T-helper 2 cell treated with Interferon-gamma antibody and Interleukin-4, amounts not matched to agents 100 ng/mL and 5 ng/mL, for 36 hours (primary cell): ENCODE results near the gene TOM1. TPM values are rescaled to one million over a fixed set of nuclear protein-coding genes. Genes with fewer than 3 reads are reported as not detected.

Source experiments
- intact Hi-C: fragments of 100-400 bp; cut with micrococcal nuclease; formaldehyde crosslinking; loops from one replicate; pipeline ENCODE4 v1.15.1; 2023
- total RNA-seq: library from RNA; stranded (reverse); gene quantifications from 2 replicates; pipeline ENCODE4 v1.2.3, GENCODE V29; 2022

Gene TOM1
- total RNA-seq, 1 donor from 2014 or later, result 23.3 TPM

DNA sequence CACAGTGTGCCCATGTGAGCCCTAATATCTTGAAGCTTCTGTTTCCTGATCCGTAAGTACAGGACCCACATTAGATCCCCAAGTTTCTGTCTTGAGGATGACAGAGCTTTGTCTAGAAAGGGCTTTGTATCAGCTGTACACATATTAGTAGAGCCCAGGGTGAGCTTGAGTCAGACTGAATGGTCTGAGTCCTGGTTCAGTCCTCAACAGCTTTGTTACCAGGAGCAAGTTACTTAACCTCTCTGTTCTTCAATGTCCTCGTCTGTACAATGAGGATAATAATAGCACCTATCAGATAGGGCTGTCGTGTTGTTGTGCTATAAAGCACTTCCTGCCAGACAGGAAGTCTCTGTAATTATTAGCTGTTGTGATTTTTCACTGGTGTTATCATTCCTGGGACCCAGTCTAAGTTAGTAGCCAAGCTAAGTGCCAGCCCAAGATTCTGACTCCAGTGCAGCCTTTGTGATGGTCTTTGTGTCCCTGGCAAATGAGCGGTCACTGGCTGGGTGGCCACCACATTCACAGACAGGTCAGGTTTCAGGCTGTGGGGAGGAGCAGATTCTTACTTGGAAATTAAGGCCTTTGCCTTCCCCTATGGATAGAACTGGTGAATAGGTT, 6.8 kb downstream of the TOM1 start:
- intact Hi-C loops, result no loop called here

DNA sequence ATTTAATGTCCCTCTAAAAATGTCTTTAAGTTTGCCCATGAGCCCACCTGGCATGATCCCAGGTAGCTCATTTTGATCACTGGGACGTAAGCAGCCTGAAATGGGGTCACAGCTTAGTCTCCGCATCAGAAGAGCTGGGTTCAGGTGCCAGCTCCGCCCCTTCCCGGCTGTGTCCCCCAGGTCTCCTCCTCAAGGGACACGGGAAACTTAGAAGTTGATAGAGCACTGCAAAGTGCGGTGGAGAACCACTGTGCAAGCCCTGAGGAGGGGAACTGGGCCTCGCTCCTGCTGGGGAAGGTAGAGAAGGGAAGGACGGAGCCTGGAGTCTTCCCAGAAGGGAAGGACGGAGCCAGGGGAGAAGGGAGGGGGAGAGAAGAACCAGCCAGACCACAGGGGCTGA, 7.7 kb downstream of the TOM1 start:
- intact Hi-C loops, result no loop called here

DNA sequence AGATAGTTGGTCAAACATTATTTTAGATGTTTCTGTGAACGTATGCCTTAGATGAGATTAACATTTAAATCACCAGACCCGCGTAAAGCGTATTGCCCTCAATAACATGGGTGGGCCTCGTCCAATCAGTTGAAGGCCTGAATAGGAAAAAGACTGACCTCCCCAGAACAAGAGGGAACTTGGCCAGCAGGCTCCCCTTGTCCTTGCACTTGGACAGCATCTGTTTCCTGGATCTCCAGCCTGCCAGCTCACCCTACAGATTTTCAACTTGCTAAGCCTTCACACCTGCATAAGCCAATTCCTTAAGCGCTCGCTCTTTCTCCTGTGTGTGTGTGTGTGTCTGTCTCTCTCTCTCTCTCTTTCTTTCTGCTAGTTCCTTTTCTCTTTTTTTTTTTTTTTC, 8.2 kb downstream of the TOM1 start:
- intact Hi-C loops, result no loop called here

DNA sequence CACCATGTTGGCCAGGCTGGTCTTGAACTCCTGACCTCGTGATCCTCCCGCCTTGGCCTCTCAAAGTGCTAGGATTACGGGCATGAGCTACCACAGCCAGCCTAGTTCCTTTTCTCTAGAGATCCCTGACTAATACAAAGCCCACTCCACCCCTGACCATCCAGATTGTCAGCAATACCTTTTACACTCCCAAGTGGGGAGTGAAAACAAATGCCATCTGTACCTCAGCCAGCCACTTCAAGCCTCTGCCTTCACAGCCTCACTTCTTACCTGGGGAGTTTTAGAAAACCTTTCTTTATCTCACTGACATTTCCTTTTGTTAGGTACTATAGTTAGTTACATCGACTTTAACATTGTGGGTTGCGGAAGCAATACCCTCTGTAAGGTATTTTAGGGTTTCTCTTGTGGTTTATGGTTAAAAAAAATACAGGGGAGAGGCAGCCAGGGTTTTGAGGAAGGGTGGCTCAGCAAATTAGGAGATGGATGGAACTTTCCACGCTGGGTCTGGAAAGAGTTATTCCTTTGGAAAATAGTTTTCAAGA, 8.9 kb downstream of the TOM1 start:
- intact Hi-C loops, result loop anchor here (1.0 kb wide), 1 partner anchor 8 kb away; no protein-coding TSS in a partner anchor

DNA sequence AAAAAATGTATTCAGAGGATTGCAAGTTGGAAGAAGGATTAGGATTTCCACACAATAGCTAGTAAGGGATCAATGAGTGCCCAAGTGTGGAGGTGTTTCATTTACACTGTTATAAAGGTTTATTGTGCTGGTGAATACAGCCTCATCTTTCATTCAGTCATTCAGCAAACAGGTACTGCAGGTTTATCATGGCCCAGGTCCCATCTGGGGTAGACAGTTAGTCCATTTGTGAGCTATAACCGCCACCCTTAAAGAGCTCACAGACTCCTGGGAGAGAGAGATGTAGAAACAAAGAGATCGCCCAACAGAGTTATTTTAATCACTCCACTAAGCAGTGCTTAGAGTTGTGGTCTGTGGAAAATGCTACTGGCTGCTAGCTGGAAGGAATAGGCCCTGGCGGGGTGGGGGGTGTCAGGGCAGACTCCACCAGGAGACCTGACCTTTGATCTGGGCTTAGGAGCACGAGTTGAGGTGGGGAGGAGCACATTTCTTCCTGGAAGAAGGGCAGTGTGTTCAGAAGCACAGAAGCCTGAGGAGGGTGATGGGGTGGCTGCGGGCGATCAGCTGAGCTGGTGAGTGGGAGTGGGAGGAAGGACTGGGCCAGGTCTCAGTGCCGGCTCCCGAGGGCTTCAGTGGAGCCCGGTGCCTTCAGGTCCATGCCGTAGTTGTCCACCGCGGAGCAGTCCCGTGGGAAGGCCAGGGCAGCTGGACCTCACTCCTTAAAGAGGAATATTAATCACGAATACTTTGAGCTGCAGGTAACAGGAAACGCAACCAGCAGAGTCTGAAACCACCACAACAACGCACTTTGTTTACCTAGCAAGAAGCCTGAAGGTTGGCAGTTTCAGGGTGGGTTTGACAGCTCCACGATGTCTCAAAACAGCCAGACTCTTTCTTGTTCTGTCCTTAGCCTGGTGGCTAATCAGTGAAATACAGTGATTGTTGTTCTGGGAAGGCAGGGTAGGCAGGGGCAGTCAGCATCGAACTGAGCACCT, 11.2 kb downstream of the TOM1 start:
- intact Hi-C loops, result no loop called here

DNA sequence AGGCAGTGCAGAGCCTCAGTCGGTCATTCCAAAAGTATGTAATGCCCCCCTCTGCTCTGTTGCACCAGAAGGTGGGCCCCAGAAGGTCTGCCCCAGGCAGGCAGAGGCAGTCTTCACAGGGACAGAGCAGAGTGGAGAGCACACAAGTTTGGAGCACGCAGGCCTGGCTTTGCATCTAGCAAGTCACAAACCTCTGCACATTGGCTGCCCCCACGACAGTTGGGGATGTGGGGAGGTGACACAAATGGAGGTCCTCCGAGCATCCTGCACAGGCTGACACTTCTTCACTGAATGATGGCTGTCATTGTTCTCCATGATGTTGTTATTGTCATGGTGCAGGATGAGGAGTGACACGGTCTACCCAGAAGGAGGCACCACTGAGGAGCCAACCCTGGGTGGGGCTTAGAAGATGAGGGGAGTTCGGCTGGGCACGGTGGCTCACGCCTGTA, 11.9 kb downstream of the TOM1 start:
- intact Hi-C loops, result no loop called here

DNA sequence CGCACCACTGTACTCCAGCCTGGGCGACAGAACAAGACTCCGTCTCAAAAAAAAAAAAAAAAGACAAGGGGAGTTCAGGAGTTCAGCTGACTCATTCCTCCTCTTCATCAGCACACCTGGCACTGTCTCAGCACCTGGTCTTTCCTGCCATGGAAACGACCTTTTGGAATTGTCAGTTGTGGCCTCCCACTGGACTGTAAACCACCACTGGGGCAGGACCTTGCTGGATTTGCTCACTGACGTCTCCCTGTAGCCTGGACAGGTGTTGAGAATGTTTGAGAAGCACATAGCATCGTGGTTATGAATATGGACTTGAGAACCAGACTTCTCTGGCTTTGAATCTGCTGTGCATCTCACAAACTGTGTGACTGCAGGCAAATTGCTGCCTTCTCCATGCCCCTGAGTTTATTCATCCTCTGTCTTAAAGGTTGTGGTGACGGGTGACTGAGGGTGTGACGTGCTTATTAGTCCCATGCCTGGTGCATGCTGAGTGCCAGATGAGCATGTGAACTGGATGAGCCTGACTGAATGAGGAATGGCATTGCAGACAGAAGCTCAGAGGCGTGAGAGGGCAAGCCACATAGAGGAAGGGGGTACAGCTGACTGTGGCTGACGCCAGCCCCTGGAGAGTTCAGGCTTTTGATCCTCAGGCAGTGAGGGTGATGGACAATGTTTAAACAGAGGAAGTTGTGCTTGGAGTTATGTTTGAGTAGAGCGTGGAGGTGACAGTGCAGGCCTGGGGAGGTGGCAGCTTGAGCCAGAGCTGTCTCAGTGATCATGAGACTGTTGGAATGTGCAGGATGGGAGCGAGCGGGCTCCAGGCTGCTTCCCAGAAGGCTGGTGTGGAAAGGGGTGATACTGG, 12.7 kb downstream of the TOM1 start:
- intact Hi-C loops, result no loop called here

DNA sequence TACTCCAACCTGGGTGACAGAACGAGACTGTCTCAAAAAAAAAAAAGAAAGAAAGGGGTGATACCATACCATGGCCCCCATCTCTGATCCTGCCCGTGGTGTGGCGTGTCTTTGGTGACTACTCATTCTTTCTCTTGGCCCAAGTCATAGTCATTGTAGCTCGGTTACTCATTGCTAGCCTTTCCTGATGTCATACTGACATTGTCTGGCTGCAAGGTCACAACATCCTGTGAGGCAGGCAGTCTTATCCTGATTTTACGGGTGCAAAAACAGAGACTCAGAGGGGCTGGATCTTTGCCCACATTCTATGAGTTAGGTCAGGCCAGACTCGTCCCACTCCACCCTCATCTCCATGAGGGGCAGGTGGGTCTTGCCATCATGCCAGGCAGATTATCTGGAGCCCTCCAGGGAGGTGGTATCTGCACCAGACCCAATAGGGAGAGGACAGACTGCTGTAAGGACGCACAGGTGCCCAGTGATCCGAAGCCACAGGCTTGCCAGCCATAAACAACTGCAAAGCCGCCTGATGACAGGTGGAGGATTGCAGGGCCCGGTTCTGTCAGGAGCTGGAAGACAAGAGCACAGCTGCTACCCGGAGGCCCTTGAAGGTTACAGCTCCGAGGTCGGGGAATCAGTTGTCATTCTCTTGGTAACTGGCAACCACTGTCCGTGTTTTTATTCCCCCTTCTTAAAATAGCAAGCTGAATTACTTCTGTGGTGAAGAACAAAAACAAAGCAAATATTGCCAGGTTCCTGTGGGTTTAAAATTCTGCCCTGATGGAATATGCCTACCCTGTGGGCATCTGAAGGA, 13.8 kb downstream of the TOM1 start:
- intact Hi-C loops, result no loop called here

DNA sequence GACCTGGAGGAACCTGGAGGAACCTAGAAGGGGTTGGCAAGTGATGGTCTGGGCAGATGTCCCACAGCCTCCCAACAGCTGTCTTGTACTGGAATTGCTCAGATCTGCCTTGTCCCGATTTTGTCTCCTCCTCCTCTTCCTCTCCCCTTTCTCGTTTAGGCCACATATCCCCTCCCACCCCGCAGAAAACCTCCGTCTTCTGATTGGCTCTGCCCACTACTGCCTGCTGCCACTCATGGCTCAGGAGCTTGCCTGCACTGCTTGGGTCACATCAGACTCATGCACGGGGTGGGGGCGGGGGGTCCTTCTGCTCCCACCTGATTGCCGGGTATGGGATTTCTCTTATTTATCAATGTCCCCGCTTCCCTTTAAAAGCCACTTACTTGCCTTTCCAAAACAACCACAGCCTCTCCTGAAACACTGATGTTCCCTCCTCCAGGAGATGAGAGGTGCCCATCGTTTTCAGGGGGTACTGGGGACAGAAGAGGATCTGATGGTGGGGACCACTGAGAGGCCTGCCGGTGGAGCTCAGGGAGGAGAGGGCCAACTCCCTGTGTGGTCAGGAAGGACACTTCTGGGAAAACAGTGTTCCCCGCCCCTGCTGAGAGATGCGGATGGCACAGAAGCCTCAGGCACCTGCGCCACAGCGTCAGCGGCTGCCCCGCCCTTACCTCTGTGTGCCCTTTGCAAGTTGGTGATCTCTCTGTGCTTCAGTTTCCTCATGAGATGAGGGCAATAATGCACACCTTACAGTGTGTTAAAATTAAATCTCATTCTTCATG, 14.7 kb downstream of the TOM1 start:
- intact Hi-C loops, result no loop called here

DNA sequence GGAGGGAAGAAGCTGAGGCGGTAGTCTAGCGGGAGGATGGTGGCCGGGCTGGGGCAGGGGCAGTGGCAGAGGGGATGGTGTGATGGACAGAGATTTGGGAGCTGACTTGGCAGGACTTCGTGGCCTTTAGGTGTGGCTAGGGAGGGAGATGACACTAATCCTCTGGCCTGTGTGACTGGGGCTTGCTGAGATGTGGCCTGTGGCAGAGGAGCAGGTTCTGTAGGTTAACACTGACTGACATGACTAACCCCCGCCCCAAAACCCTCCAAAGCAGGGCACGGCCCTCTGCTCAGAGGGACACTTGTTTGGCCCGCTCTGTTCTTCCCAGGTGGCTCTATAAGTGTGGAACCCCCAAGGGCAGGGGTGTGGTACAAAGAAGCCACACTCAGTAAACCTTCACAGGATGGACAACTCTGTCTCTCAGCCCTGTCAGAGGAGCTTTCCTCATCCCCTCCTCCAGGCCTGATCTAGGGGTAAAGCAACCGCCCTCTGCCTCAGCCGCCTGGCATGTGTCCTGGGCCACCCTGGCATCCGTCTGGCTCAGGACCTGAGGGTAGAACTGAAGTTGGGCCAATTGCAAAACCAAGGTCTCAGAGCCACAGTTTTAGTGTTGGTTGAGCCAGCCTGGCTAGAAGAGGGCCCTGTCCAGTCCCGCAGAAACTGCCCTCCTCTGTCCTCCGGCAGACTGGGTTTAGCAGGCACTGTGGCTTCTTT, 15.6 kb downstream of the TOM1 start:
- intact Hi-C loops, result no loop called here

DNA sequence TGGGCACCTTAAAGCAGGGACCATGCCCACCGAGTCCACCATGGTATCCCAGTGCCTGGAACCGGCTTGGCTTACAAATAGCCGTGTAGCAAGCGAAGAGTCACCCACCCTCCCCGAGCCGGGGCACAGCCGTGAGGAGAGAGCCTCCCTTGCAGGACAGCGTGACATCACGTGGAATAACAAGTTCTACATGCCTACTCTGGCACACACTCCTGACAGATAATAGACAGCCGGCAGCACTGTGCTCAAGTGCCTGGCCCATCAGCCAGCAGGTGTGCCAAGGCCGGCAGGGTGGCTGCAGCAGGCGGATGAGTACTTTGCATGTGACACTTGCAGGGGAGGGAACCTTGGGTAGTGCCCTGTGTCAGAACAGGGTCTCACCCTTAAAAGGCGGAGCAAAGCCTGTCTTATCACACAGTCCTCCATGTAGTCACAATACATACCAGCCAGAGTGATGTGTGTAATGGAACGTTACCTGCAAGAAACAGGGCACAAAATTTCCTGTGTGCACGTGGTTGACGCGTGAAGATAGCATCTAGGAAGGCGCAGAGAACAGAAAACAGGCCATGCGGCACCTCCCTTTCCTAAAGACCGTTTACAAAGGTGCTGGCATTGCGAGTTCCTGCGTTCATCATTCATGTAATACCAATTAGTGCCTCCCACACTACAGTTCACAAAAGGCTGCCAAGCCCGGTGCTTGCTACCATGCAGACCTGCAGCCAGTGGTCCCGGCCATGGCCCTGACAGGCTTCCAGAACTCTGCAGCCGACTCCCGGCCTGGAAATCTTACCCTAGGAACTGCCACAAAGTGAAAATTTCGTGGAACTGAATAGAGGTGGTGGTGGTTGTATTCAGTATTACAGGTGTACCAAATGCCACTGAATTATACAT, 16.4 kb downstream of the TOM1 start:
- intact Hi-C loops, result no loop called here

DNA sequence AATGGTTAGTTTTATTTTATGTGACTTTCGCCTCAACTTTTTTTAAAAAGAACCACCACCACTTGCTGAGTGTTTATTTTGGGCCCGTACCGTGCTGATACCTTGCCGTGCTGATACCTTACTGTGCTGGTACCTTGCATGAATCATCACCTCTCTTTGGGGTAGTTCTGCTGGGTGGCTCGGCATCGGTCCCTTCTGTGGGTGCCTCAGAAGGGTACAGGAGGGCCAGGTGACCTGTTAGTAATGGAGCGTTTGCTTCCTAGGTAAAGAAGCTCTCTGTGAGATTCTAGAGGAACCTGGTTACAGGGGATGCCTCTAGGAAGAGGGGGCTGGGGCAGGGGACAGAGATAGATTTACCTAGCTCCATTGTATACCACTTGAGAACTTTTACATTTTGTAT, 17.1 kb downstream of the TOM1 start:
- intact Hi-C loops, result no loop called here

DNA sequence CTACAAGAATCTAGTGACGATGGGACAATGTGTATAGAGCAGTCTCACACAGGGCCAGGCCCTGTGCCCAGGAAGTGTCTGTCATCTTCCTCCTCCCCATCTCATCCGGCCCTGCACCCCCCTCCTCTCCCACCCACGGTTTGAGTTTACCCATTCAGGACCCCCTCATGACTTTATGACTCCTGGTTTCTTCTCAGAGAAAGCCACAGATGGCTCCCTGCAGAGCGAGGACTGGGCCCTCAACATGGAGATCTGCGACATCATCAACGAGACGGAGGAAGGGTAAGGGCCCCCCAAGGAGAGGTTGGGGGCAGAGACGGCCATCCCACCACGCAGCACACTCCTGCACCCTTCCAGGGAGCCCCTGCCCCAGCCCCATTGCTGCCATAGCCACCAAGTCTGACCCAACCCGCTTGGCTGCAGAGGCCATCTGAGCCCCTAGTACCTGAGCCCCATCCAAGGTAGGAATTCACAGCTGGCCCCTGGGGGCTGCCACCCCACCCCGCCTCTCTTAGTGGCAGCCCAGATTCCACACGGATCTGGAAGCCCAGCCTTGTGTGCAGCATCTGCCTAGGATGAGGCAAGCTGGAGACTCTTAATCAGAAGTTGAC, 18.1 kb downstream of the TOM1 start:
- intact Hi-C loops, result no loop called here

DNA sequence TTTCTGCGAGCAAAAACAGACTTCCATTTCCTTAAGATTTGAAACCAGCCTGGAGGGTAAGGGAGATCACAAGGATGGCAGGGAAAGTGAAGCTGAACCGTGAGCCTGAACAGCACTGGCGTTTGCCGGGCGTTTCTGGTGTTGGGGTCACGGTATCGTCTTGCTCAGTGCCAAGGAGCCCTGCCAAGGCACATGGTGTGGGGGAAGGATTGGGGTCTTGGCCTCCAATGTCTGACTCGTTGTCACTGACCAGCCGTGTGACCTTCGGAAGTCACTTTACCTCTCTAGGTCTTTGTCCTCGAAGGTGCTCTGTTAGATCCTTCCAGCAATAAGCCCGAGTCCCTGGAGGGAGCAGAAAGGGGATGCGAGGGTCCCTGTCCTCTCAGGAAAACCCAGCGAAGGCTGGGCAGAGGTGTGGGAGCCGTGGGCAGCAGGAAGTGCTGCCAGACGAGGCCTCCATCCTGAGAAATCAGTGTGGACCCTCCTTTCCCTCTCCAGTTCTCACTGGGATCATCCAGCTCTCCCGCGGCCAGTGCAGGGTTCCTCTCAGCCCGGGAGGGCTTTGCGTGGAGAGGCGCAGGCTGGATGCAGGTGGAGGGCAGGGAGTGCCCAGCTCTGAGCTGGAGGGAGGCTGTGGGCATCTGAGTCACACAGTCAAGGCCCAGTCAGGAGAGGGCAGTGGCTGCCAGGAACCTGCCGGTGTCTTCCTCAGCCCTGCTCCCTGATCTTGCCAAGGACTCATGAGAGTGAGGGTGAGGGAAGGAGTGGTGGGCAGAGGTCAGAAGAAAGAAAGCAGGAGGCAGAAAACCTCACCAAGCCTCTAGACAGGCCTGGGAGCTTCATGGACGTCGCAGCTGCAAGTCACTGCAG, 18.9 kb downstream of the TOM1 start:
- intact Hi-C loops, result no loop called here

DNA sequence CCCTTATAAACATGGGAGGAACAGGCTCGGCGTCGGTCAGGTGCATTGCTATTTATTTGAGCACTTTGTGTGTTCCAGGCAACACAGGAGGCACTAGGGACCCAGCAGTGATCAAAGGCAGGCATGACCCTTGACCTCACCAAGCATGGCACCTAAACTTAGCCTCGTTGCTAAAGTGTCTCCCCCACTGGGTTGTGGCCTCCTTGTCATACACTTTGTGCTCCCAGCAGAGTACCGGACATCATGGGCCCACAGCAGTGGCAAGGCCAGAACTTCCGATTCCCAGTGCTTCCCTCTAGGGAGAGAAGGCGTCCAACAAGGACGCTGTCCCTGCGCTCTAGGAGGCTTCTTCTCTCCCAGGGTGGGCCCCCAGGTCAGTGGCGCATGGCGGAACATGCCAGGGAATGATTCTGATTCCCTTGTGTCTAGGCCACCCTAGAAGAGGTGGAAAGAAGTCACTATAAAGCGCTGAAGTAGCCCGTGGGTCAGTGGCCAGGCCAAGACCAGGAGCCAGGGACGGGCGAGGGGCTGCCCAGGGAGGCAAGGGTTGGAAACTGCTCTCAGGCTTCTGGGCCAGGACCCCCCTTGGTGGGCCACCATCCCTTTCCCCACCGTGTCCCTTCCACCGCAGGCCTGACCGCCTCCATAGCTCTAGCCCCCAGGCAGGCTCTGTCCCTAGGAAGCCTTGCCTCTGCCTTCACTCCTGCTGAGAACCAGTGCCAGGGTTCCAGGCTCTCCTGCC, 19.7 kb downstream of the TOM1 start:
- intact Hi-C loops, result no loop called here

DNA sequence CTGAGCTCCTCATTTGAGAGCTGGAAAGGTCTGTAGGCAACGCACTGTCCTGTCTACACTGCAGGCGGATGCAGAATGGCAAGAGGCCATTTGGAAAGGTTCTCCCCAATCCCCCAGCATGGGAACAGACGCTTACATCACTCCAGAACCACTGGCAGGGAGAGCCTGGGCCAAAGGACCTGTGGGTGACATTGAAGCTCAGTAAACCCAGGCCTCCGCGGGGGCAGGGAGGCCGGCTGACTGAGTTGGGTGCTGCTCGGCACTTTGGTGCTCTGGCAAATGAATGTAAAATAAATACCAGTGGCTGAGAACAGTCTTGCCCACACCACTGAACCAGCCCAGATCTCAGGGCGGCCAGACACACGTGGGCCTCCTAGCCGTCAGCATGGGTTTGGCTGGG, 22.4 kb downstream of the TOM1 start:
- intact Hi-C loops, result no loop called here
